H1 (cell line): ENCODE data around the gene FGF14. TPM values are rescaled to one million over a fixed set of nuclear protein-coding genes. Genes with fewer than 3 reads are reported as not detected.

ENCODE experiments used
- CHD7 ChIP-seq: fragments of 300-600 bp; sonication (generic); IDR thresholded peaks from 2 replicates; pipeline ENCODE4 v1.7.1; 2012; ENCODE audit warnings: low read length, moderate library complexity, mild to moderate bottlenecking, inconsistent platforms; ENCODE audit not compliant: insufficient replicate concordance
- polyA plus RNA-seq, 7 experiments: library from polyadenylated mRNA; depleted of rRNA in 3 of 7; stranded (reverse) in 5 of 7; unstranded in 2 of 7; fragments of >200 nt in 5 of 7; fragments of 200-250 nt in 2 of 7; gene quantifications; 1 replicate in 5 of 7; 2 replicates in 1 of 7; 4 replicates in 1 of 7; pipeline versions ENCODE4 v1.2.1 to v1.2.3, GENCODE V29; 2011 to 2013; ENCODE audit warnings: missing spikeins in 2 of 7, mixed read lengths in 2 of 7
- total RNA-seq: library from RNA; stranded (reverse); fragmentation: NEBNext Ultra II Directional; extraction: Animal tissue kit (Norgen Biotek cat#: 25700); gene quantifications from 2 replicates; pipeline ENCODE4 v1.2.1, GENCODE V29; 2021

Gene FGF14
- total and polyA plus RNA-seq, 2 of the 8 experiments (the other 6 are each of a cell fraction or from before 2014, with no cell fraction given), result 0.05 to 0.58 TPM

GRCh38 chr13:101707659-101708058, 694.2 kb downstream of the FGF14 start (continued):
- no peak for TF ChIP-seq CHD7
